ENCODE data around the gene DCANP1. TPM values are rescaled to one million over a fixed set of nuclear protein-coding genes. Genes with fewer than 3 reads are reported as not detected.

Gene DCANP1
- total and polyA plus RNA-seq, 2 donors (not counting 3 experiments of a cell fraction or from before 2014, with no cell fraction given), result not detected

- BruUV-seq (replicated peaks), result no TSS peak
- Histone ChIP-seq H3K4me1 (ENCODE audit: control insufficient read depth, extremely low read depth, insufficient read depth, low read length) (no peaks in the 10 kb centered on the region), H3K9me1 (replicated peaks; ENCODE audit: control insufficient read depth, extremely low read depth, insufficient read depth, low read length) (no peaks in the 10 kb centered on the region), H3K4me3 (replicated peaks in 1 of 3; ENCODE audit: insufficient read depth in 1 of 3, low read depth in 1 of 3, low read length in 3 of 3) (no peak overlapping the region), H3K27ac (ENCODE audit: insufficient read depth, low read depth, low read length) (no peak overlapping the region), H3K36me3 (ENCODE audit: control insufficient read depth in 2 of 2, extremely low read depth in 1 of 2, insufficient read depth in 2 of 2, low read length in 2 of 2) (no peaks in the 10 kb centered on the region), H3K9ac (replicated peaks; ENCODE audit: extremely low read depth, insufficient read depth, low read length) (no peak overlapping the region), H3K27me3 (ENCODE audit: control insufficient read depth in 2 of 2, insufficient read depth in 2 of 2, low read length in 2 of 2) (peaks cover 0 to 5% of the 10 kb centered on the region in 2 experiments), H3K9me3 (replicated peaks; ENCODE audit: control insufficient read depth, insufficient read depth, low read length) (no peaks in the 10 kb centered on the region), H3K4me2 (ENCODE audit: insufficient read depth, low read length) (no peak overlapping the region), H3K79me2 (ENCODE audit: control insufficient read depth, insufficient read depth, low read length) (no peaks in the 10 kb centered on the region), H2AFZ (ENCODE audit: low read depth, low read length) (no peak overlapping the region), H4K20me1 (replicated peaks; ENCODE audit: control insufficient read depth, extremely low read depth, insufficient read depth, low read length) (no peaks in the 10 kb centered on the region)
- dilution Hi-C loops (cut with MboI; ENCODE audit: extremely low pct_ligation_motif_present, low sequenced_read_pairs), result no loop called here
- POLR2A ChIA-PET, result no interaction called here
- no peak for TF ChIP-seq FOS (IDR thresholded peaks at IDR 0.05; ENCODE audit: borderline replicate concordance, insufficient read depth, low read length)
- no peak for TF ChIP-seq POLR2AphosphoS5 (IDR thresholded peaks at IDR 0.05; ENCODE audit: insufficient read depth, low read depth, low read length)
- no peak for TF ChIP-seq EZH2 (IDR thresholded peaks at IDR 0.05; ENCODE audit: borderline replicate concordance, low read depth, low read length, severe bottlenecking)
- no peak for TF ChIP-seq MYC (IDR thresholded peaks at IDR 0.05; ENCODE audit: low read depth, low read length)
- no peak for TF ChIP-seq POLR2A (IDR thresholded peaks at IDR 0.05; ENCODE audit: low read depth, low read length)
- CTCF ChIA-PET, result interaction anchor here (1.9 to 3.6 kb wide), 3 partner anchors 14 to 108 kb away, joined by 5 to 15 read pairs (median 14); no protein-coding TSS in a partner anchor
- intact Hi-C loops (cut with micrococcal nuclease), result no loop called here
- DNase-seq (ENCODE audit: low read depth, low spot score) (no peak), FAIRE-seq (no peak)
Observed at GRCh38 chr5:135443161-135443960, 3.8 kb downstream of the DCANP1 start.

- Histone ChIP-seq H3K9me1 (replicated peaks; ENCODE audit: control insufficient read depth, extremely low read depth, insufficient read depth, low read length) (no peaks in the 10 kb centered on the region), H3K27ac (ENCODE audit: insufficient read depth, low read depth, low read length) (no peak overlapping the region), H3K79me2 (ENCODE audit: control insufficient read depth, insufficient read depth, low read length) (no peaks in the 10 kb centered on the region), H3K4me3 (replicated peaks in 1 of 3; ENCODE audit: insufficient read depth in 1 of 3, low read depth in 1 of 3, low read length in 3 of 3) (no peak overlapping the region), H3K4me1 (ENCODE audit: control insufficient read depth, extremely low read depth, insufficient read depth, low read length) (no peaks in the 10 kb centered on the region), H2AFZ (ENCODE audit: low read depth, low read length) (no peak overlapping the region), H3K4me2 (ENCODE audit: insufficient read depth, low read length) (no peak overlapping the region), H3K27me3 (ENCODE audit: control insufficient read depth in 2 of 2, insufficient read depth in 2 of 2, low read length in 2 of 2) (peaks cover 0 to 3% of the 10 kb centered on the region in 2 experiments), H3K9me3 (replicated peaks; ENCODE audit: control insufficient read depth, insufficient read depth, low read length) (no peaks in the 10 kb centered on the region), H4K20me1 (replicated peaks; ENCODE audit: control insufficient read depth, extremely low read depth, insufficient read depth, low read length) (no peaks in the 10 kb centered on the region), H3K36me3 (ENCODE audit: control insufficient read depth in 2 of 2, extremely low read depth in 1 of 2, insufficient read depth in 2 of 2, low read length in 2 of 2) (no peaks in the 10 kb centered on the region), H3K9ac (replicated peaks; ENCODE audit: extremely low read depth, insufficient read depth, low read length) (no peak overlapping the region)
- TF ChIP-seq JUN (IDR thresholded peaks at IDR 0.05; ENCODE audit: borderline replicate concordance, insufficient read depth, insufficient read length, low read depth) (no peak), MYC (IDR thresholded peaks at IDR 0.05; ENCODE audit: low read depth, low read length) (no peak), FOS (IDR thresholded peaks at IDR 0.05; ENCODE audit: borderline replicate concordance, insufficient read depth, low read length) (no peak), MAX (IDR thresholded peaks at IDR 0.05; ENCODE audit: insufficient read depth, insufficient read length) (no peak)
- DNase-seq (ENCODE audit: low read depth, low spot score) (no peak), FAIRE-seq (no peak)
- ChIA-PET POLR2A (no interaction called here), CTCF (interaction anchor here (3.2 to 3.6 kb wide), 2 partner anchors 15 to 24 kb away, joined by 14 to 15 read pairs; no protein-coding TSS in a partner anchor)
- intact Hi-C loops (cut with micrococcal nuclease), result no loop called here
- dilution Hi-C loops (cut with MboI; ENCODE audit: extremely low pct_ligation_motif_present, low sequenced_read_pairs), result no loop called here
- no TSS peak for BruUV-seq (replicated peaks)
Observed at GRCh38 chr5:135442431-135443160, 4.6 kb downstream of the DCANP1 start.

Data from endothelial cell of umbilical vein (primary cell).